Measurements from ENCODE around the gene UGT1A8.

- TF ChIP-seq, protein P1, sequence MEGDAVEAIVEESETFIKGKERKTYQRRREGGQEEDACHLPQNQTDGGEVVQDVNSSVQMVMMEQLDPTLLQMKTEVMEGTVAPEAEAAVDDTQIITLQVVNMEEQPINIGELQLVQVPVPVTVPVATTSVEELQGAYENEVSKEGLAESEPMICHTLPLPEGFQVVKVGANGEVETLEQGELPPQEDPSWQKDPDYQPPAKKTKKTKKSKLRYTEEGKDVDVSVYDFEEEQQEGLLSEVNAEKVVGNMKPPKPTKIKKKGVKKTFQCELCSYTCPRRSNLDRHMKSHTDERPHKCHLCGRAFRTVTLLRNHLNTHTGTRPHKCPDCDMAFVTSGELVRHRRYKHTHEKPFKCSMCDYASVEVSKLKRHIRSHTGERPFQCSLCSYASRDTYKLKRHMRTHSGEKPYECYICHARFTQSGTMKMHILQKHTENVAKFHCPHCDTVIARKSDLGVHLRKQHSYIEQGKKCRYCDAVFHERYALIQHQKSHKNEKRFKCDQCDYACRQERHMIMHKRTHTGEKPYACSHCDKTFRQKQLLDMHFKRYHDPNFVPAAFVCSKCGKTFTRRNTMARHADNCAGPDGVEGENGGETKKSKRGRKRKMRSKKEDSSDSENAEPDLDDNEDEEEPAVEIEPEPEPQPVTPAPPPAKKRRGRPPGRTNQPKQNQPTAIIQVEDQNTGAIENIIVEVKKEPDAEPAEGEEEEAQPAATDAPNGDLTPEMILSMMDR (IDR thresholded peaks at IDR 0.05), result no peak
- TF ChIP-seq POLR2A (IDR thresholded peaks at IDR 0.05), result no peak
Measured at GRCh38 chr2:233815861-233816260, 198.4 kb downstream of the UGT1A8 start.

Measured in vagina (tissue), 2 donors.